Skeletal muscle cell (primary cell): ENCODE results near the gene LRP1.

ENCODE experiments used
- DNase-seq: peaks from one replicate; pipeline ENCODE4 v3.0.0-alpha.2; 2010; ENCODE audit warnings: low read depth
- H3K4me3 ChIP-seq: 2 replicates; pipeline ENCODE4 v1.5.1; 2011; ENCODE audit warnings: low read depth, mild to moderate bottlenecking, control low read depth, low read length, moderate library complexity

The LRP1 gene

GRCh38 chr12:57093415-57094207, 34.7 kb upstream of the LRP1 start:
- peak overlapping the region; percentile 0 for H3K4me3 ChIP-seq
- DNase-seq = peak; percentile 72

DNA sequence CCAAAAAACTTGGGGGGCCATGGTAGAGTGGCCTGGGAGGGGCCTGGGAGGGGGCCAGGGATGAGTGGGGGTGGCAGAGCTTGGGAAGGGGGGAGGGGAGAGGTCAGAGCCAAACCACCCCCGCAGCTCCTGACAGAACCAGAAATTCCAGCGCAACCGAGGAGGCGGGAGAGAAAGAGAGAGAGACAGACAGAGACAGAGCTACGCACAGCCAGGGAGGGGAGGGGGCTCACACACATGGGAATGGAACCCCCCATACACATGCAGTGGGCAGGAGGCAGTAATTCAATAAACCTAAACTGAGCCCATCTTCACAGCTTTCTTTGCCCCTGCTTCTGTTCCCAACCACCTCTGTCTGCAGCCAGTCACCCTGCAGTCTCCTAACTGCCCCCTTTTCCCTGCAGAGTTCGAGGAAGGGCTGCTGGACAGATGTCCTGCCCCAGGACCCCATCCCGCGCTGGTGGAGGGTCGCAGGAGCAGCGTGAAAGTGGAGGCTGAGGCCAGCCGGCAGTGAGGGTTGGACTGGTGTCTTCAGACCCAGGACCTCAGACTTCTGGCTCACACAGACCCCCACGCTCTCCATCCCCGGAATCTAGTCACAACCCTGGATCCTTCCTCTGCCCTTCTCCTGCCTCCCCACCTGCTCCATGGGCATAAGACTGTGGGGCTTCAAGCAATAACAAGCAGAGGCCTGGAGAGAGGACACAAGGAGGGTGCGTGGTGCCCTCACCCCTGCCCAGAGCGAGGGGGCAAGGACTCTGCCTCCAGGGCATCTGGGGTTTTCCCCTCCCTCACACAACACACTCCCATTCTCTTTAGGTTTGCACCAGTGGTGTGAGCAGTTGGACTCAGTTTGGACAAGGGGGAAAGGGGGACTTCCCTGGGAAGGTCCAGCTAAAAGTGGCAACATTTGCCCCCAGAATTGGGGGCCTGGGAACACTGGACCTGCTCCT, 33.8 kb upstream of the LRP1 start:
- H3K4me3 ChIP-seq = no peak overlapping the region
- no peak for DNase-seq

GRCh38 chr12:57095440-57095839, 32.8 kb upstream of the LRP1 start:
- H3K4me3 ChIP-seq = no peak overlapping the region
- no peak for DNase-seq

DNA sequence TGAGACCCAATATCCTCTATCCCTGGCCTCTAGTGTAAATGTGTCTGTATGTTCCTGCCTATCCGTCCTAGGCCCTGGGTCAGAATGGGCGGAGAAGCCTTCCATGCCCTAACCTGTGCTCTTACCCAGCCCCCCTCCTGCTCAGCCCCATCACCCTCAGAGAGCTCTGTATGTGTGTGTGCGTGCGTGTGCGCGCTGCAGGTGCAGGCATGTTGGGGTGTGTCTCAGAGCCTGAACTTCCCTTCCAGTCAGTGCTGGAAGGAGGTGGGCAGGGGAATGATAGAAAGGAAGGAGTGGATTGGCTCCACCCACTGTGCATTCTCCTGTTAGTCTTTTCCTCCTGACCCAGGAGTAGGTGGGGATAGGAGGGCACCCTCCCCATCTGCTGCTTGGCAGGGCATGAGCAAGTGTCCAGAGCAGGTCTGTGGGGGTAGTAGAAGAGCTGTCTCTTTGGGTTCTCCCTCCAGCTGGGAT, 32.1 kb upstream of the LRP1 start:
- DNase-seq = no peak
- H3K4me3 ChIP-seq = no peak overlapping the region

DNA sequence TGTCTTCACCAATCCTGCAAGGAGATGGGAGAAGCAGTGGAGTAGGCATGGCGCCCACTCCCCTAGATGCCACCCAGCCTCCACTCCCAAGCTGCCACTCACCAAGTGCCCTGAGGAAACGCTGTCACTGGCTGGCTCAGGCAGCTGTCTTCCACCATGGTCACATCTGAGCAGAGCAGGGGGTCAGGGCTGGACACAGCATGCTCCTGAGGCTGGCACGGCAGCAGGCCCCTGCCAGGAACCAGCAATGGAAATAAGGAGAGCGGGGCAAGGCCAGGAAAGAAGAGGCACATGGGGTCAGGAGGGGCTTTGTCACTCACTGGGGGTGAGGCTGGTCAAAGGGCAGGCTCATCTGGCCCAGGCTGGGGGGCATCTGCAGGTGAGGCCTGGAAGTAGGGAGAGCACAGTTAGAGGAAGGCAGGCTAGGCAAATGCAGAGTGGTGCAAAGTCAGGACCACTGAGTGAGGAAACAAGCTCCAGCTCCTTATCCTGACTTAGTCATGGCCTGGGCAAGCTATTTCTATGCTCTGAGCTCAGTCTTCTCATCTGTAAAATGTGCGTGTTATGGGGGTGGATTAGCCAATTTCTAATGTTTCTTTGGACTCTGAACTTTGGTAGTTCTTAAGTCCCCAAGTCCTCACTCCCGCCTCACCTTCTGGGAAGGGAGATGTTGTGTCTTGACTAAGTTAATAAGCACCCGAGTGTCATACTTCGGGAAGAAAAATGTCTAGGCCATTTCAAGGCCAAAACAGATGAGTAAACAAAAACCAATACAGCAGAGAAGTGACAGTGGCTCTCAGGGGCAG, 31.3 kb upstream of the LRP1 start:
- DNase-seq = no peak
- no peak overlapping the region for H3K4me3 ChIP-seq

- no peak for DNase-seq
- H3K4me3 ChIP-seq = no peak overlapping the region
Measured at GRCh38 chr12:57097554-57097835, 30.8 kb upstream of the LRP1 start.

- no peak for DNase-seq
- H3K4me3 ChIP-seq = no peak overlapping the region
Measured at GRCh38 chr12:57098546-57098945, 29.7 kb upstream of the LRP1 start.

GRCh38 chr12:57099047-57099714, 29.1 kb upstream of the LRP1 start:
- DNase-seq = no peak
- no peak overlapping the region for H3K4me3 ChIP-seq

- no peak overlapping the region for H3K4me3 ChIP-seq
- no peak for DNase-seq
Measured at GRCh38 chr12:57099766-57100165, 28.5 kb upstream of the LRP1 start.

GRCh38 chr12:57101892-57102695, 26.2 kb upstream of the LRP1 start:
- no peak for DNase-seq
- H3K4me3 ChIP-seq = no peak overlapping the region

DNA sequence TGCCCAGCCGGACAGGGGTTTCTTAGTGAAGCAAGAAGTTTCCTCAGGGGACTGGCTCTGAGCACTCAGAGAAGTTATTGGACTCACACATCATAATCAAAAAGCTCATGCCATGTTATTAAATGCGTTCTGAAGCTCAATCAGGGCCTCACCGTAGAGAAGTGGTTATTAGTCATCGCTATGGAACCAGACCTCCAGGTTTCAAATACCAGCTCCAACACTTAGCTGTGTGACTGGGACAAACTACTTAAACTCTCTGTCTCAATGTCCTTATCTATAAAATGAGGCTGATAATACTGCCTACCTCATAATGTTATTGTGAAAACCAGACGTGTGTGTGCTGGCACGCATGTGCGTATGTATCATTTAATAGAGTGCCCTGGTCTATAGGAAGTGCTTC, 24.4 kb upstream of the LRP1 start:
- no peak for DNase-seq
- no peak overlapping the region for H3K4me3 ChIP-seq

DNA sequence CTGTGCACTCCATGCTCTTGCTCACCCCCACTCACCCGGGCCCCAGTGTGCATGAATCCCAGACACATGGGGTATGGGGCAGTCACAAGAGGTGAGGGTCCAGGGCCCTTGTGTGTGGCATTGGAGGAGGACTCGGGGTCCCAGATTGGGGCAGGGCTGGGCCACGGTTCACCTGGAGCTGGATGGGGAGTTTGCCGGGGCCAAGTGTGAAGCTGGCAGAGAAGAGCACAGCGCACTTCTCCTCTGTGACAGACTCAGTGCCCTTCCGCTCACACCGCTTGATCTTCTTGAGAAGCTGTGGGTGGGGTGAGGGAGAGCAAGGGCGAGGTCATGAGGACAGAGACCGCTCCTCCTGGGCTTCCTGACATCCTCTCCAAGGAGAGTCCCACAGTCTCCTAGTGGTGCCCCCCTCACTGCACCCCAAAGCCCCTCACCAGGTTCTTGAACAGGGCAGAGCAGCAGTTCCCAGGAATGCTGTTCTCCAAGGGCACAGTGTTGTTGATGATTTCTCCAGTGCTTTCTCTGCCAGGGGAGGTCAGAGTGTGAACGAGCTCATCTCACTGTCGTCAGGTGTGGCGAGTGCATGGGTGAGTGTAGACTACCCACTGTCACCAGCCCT, 23.9 kb upstream of the LRP1 start:
- no peak for DNase-seq
- no peak overlapping the region for H3K4me3 ChIP-seq

GRCh38 chr12:57105011-57105753, 23.1 kb upstream of the LRP1 start:
- DNase-seq = no peak
- H3K4me3 ChIP-seq = no peak overlapping the region

DNA sequence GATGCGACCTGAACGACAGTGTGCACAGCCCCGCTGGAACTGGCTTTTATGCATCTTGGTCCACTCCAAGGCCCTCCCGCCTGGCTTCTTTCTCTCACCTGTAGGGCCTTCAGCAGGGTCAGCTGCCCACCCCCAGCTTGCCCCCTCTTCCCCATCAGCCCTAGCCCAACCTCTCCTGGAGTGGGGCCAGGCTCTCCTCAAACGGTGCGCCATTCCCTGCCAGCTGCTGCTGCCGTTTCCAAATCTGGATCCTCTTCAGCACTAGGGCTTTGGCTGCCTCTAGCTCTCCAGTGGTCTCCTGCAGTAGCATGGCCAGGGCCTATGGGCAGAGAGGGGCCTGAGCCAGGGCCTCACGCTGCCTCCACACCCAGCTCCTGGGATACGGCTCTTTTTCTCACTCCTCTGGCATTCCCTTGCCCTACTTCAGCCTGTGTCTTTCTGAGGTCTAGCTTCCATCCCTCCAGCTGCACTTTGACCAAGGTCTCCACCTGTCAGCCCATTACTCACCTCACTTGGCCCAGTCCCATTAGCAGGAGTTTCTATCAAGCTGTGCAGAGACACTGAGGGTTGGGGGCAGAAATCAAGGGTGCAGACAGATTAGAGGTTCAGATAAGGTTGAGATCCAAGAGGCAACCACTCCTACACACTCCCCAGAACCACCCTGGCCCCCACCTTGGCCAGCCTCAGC, 22.1 kb upstream of the LRP1 start:
- no peak for DNase-seq
- no peak overlapping the region for H3K4me3 ChIP-seq

DNA sequence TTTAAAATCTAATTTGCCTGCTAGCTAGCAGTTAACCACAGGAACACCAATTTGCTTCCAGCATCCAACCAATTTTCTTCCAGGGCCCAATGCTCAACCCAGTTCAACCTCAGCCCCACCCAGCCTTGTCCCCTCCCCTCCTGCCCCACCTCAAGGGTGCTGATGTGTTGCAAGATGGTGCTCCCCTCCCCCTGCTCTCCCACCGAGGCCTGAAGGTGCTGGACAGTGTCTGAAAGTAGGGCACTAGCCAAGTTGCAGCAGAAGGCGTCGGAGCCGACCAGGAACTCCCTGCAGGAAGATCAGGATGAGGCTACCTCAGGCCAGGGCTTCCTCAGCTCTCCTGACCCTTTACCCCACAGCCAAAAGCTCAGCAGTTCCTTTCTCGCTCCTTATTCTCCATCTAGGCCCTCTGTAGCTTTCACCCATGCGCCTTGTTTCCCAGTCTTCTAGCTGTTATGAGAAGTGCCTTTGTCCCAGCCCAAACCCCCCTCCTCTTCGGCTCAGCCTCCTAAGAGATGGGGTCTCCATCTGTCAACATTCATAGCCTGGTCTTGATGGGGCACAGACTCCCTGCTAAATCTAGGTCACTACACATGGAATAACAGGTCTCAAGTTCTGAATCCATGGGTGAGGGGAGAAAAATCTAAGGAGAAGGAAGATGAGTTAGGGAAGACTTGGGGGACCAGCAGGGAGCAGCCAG, 20.7 kb upstream of the LRP1 start:
- H3K4me3 ChIP-seq = no peak overlapping the region
- DNase-seq = no peak
